GM21390 (cell line): ENCODE data around the gene CSE1L.
"Not testable (repeated sequence)": the region's sequence is repeated elsewhere in the genome, so short reads cannot be mapped to it uniquely, and the experiment has no call there.

ENCODE experiments used
- ATAC-seq: cut with Tn5 transposase; IDR thresholded peaks from one replicate; pipeline ENCODE4 v1.9.1; 2021; ENCODE audit not compliant: unreplicated experiment

Gene CSE1L

GRCh38 chr20:49118307-49118706, 72.2 kb downstream of the CSE1L start:
- ATAC-seq = no peak

GRCh38 chr20:49119988-49120387, 73.9 kb downstream of the CSE1L start:
- ATAC-seq = no peak

- no peak for ATAC-seq
These were observed 76.8 kb downstream of the CSE1L start for GRCh38 chr20:49122920-49123319.

- no peak for ATAC-seq
These were observed 77.9 kb downstream of the CSE1L start for GRCh38 chr20:49123982-49124381.

GRCh38 chr20:49132995-49133478, 86.9 kb downstream of the CSE1L start:
- no peak for ATAC-seq

- no peak for ATAC-seq
These were observed 87.5 kb downstream of the CSE1L start for GRCh38 chr20:49133571-49133970.

GRCh38 chr20:49134797-49135196, 88.7 kb downstream of the CSE1L start:
- not testable (repeated sequence) for ATAC-seq

GRCh38 chr20:49136817-49137571, 90.9 kb downstream of the CSE1L start:
- no peak for ATAC-seq

- ATAC-seq = no peak
These were observed 92.3 kb downstream of the CSE1L start for GRCh38 chr20:49138431-49138830.

GRCh38 chr20:49140411-49140810, 94.3 kb downstream of the CSE1L start:
- no peak for ATAC-seq

GRCh38 chr20:49140834-49141233, 94.7 kb downstream of the CSE1L start:
- no peak for ATAC-seq
